GM12878 (cell line): Measurements from ENCODE around the gene SLCO2A1. TPM values are rescaled to one million over a fixed set of nuclear protein-coding genes. Genes with fewer than 3 reads are reported as not detected.

Experiments used
- ATAC-seq: fragments of 200-7000 bp; cut with Tn5 transposase; 3 replicates; pipeline ENCODE4 v1.9.1; 2020; ENCODE audit warnings: mild to moderate bottlenecking, moderate library complexity
- BruUV-seq: library from RNA; stranded (reverse); fragments of 400-500 nt; replicated peaks from 2 replicates; lab custom pipeline; 2021; lab: Mats Ljungman, UMichigan
- CTCF ChIA-PET: fragments of 300-600 bp; sonication (Branson Sonifier 250); formaldehyde crosslinking; extraction: SDS; loops from one replicate; lab custom pipeline; 2021; ENCODE audit warnings: inconsistent platforms; lab: Yijun Ruan, JAX
- POLR2A ChIA-PET: fragments of 350-600 bp; formaldehyde crosslinking; extraction: SDS; loops from one replicate; lab custom pipeline; 2021; ENCODE audit warnings: inconsistent platforms; lab: Charles Lee
- RAD21 ChIA-PET: fragments of 300-600 bp; sonication (Branson Sonifier 250); formaldehyde crosslinking; loops from one replicate; lab custom pipeline; 2023; ENCODE audit warnings: antibody characterized with exemption; ENCODE audit not compliant: unreplicated experiment; lab: Charles Lee
- SMC1A ChIA-PET: fragments of 300-600 bp; sonication (Branson Sonifier 250); formaldehyde crosslinking; loops from one replicate; lab custom pipeline; 2023; ENCODE audit not compliant: unreplicated experiment, uncharacterized antibody; lab: Charles Lee
- DNase-seq: peaks from one replicate; pipeline ENCODE4 v3.0.0-alpha.2; 2011; ENCODE audit warnings: low read depth, low spot score
- FAIRE-seq: peaks from 3 replicates; lab custom pipeline; 2011; peaks lifted over from hg19 to GRCh38; lab: Jason Lieb, UNC
- H2AFZ ChIP-seq: 2 replicates; pipeline ENCODE4 v1.6.0; 2011; ENCODE audit warnings: low read depth, low read length, control low read depth; ENCODE audit not compliant: control insufficient read depth
- H3K27ac ChIP-seq: 2 replicates; pipeline ENCODE4 v1.5.1; 2011; ENCODE audit warnings: control low read depth; ENCODE audit not compliant: control insufficient read depth, insufficient read depth
- H3K27me3 ChIP-seq, 2 experiments: replicated peaks in 1 of 2; 2 replicates each; pipeline versions ENCODE4 v1.6.0 to v1.6.1; 2011; ENCODE audit warnings: low read length in 1 of 2; ENCODE audit not compliant: control insufficient read depth in 2 of 2, insufficient read depth in 2 of 2
- H3K36me3 ChIP-seq, 2 experiments: 2 replicates each; pipeline ENCODE4 v1.5.1; 2011; ENCODE audit warnings: low read length in 1 of 2; ENCODE audit not compliant: control insufficient read depth in 2 of 2, insufficient read depth in 2 of 2
- H3K4me1 ChIP-seq: 2 replicates; pipeline ENCODE4 v1.6.1; 2011; ENCODE audit warnings: mild to moderate bottlenecking, low read length, moderate library complexity, mixed read lengths; ENCODE audit not compliant: control insufficient read depth, insufficient read depth
- H3K4me2 ChIP-seq: 2 replicates; pipeline ENCODE4 v1.6.0; 2011; ENCODE audit warnings: control low read depth; ENCODE audit not compliant: control insufficient read depth, insufficient read depth
- H3K4me3 ChIP-seq: fragments of 200-600 bp; sonication (generic); 2 replicates; pipeline ENCODE4 v1.5.1; 2016
- H3K79me2 ChIP-seq: 2 replicates; pipeline ENCODE4 v1.6.0; 2011; ENCODE audit warnings: low read length; ENCODE audit not compliant: control insufficient read depth, insufficient read depth
- H3K9ac ChIP-seq: 2 replicates; pipeline ENCODE4 v1.8.0; 2011; ENCODE audit warnings: low read length, control low read depth, mixed read lengths; ENCODE audit not compliant: control insufficient read depth, insufficient read depth
- H3K9me3 ChIP-seq: replicated peaks from 3 replicates; pipeline ENCODE4 v1.5.1; 2011; ENCODE audit warnings: mild to moderate bottlenecking, low read length; ENCODE audit not compliant: control insufficient read depth, insufficient read depth
- H4K20me1 ChIP-seq: 2 replicates; pipeline ENCODE4 v1.6.0; 2011; ENCODE audit not compliant: control insufficient read depth, insufficient read depth
- CTCF ChIP-seq, 3 experiments: IDR thresholded peaks in 2 of 3; conservative IDR thresholded peaks in 1 of 3; 2 replicates each; pipeline ENCODE4 v1.5.1; 2011; ENCODE audit warnings: low read depth in 3 of 3, low read length in 3 of 3, mild to moderate bottlenecking in 3 of 3, control low read depth in 2 of 3, moderate library complexity in 2 of 3, inconsistent platforms in 1 of 3, mixed read lengths in 1 of 3; ENCODE audit not compliant: control insufficient read depth in 2 of 3, insufficient read depth in 1 of 3; ENCODE audit errors: extremely low read depth in 1 of 3
- MYB ChIP-seq: fragments of 150-350 bp; IDR thresholded peaks from 2 replicates; pipeline ENCODE4 v1.6.1; 2014; ENCODE audit warnings: mild to moderate bottlenecking, low read depth, low read length, borderline replicate concordance
- NFIC ChIP-seq: IDR thresholded peaks from 2 replicates; pipeline ENCODE4 v1.6.1; 2012; ENCODE audit warnings: low read depth, mild to moderate bottlenecking, inconsistent platforms, low read length, moderate library complexity
- NFYA ChIP-seq: IDR thresholded peaks from 2 replicates; pipeline ENCODE4 v1.6.1; 2011; ENCODE audit warnings: low read depth, mild to moderate bottlenecking, low read length, improper control_type of control experiment, borderline replicate concordance
- RAD21 ChIP-seq: IDR thresholded peaks from 2 replicates; pipeline ENCODE4 v1.6.1; 2011; ENCODE audit warnings: mild to moderate bottlenecking, low read depth, low read length, moderate library complexity; ENCODE audit not compliant: insufficient read depth
- SMC3 ChIP-seq: IDR thresholded peaks from 2 replicates; pipeline ENCODE4 v1.6.1; 2011; ENCODE audit warnings: low read length, improper control_type of control experiment, borderline replicate concordance
- YY1 ChIP-seq: IDR thresholded peaks from 2 replicates; pipeline ENCODE4 v1.6.1; 2011; ENCODE audit warnings: low read depth, mild to moderate bottlenecking, low read length
- whole genome bisulfite sequencing: methylation state at CpG from one replicate; pipeline ENCODE4 v1.1.6; 2016; ENCODE audit warnings: low lambda C conversion rate; ENCODE audit not compliant: insufficient replicate concordance, insufficient coverage; ENCODE audit errors: missing lambda C conversion rate; 5-methylcytosine and 5-hydroxymethylcytosine counted together
- in situ Hi-C: fragments of 300-500 bp; cut with MboI; formaldehyde crosslinking; loops from 9 replicates; pipeline ENCODE4 v1.14.3; 2018; ENCODE audit warnings: mixed read lengths
- intact Hi-C: fragments of 100-400 bp; cut with micrococcal nuclease; formaldehyde crosslinking; loops from one replicate; pipeline ENCODE4 v1.14.2; 2022; ENCODE audit not compliant: unreplicated experiment
- polyA plus RNA-seq, 11 experiments: library from polyadenylated mRNA; depleted of rRNA in 4 of 11; unstranded in 6 of 11; stranded (reverse) in 5 of 11; fragments of >200 nt; fragmentation: Nextera tagmentation in 4 of 11; fragmentation: Illumina TruSeq in 1 of 11; extraction: Ambion mirVana in 4 of 11; extraction: Trizol in 1 of 11; gene quantifications; 1 replicate in 1 of 11; 2 replicates in 10 of 11; pipeline versions ENCODE4 v1.2.1 to v1.2.3, GENCODE V29; 2011 to 2016; ENCODE audit warnings: inconsistent platforms in 2 of 11, missing spikeins in 2 of 11, low read depth in 1 of 11
- total RNA-seq, 4 experiments: library from RNA; depleted of rRNA in 3 of 4; stranded (reverse); fragments of >200 nt in 3 of 4; fragmentation: Illumina TruSeq in 1 of 4; extraction: Trizol in 1 of 4; gene quantifications; 2 replicates each; pipeline versions ENCODE4 v1.2.1 to v1.2.3, GENCODE V29; 2013 to 2021

Gene SLCO2A1
- total and polyA plus RNA-seq, 10 of the 15 experiments (the other 5 are each of a cell fraction or from before 2014, with no cell fraction given) = 0.05 TPM; not detected in 9

DNA sequence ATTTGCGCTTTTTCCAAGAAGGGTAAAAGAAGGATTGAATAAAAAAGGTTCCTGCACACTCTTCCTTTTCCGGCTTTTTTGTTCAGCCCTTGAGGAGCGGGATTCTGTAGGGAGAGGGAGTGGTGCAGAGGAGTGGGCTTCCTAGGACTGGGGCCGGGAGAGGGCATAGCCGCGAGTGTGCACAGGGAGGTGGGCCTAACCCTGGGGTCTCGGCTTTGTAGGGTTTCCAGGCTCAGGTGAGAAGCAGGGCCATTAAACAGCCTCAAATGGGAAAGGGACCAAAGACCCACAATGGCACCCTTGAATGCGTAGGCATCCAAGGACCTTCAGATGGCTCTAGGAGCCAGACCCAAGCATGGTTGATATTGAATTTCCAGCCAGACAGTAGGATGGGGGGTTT lies 98.6 kb downstream of the SLCO2A1 start:
- no peaks in the 10 kb centered on the region for H3K79me2 ChIP-seq
- H3K4me2 ChIP-seq = no peak overlapping the region
- WGBS = 73% methylated on average over 8 of the region's 8 CpGs
- SMC1A ChIA-PET = interaction anchor here (1.1 to 2.1 kb wide), 3 partner anchors 281 to 294 kb away, joined by 3 to 9 read pairs (median 3); no protein-coding TSS in a partner anchor
- in situ Hi-C loops = loop anchor here (10.0 kb wide), 2 partner anchors 284 to 1196 kb away; no protein-coding TSS in a partner anchor
- H4K20me1 ChIP-seq = no peaks in the 10 kb centered on the region; the same call in 1 of the 2 replicates
- no TSS peak for BruUV-seq
- TF ChIP-seq NFYA (no peak), MYB (no peak)
- TF ChIP-seq, all 136 proteins: peak for 0
- no peak for ATAC-seq
- intact Hi-C loops = loop anchor here (5.0 kb wide), 1 partner anchor 261 kb away; no protein-coding TSS in a partner anchor
- FAIRE-seq = no peak
- no peaks in the 10 kb centered on the region for H3K36me3 ChIP-seq
- H3K4me1 ChIP-seq = peaks cover 2% of the 10 kb centered on the region
- no peak overlapping the region for H3K4me3 ChIP-seq
- peaks cover 0 to 2% of the 10 kb centered on the region in 2 experiments; a peak in 2 of 4 replicates for H3K27me3 ChIP-seq
- no peaks in the 10 kb centered on the region for H3K9me3 ChIP-seq
- no peak for DNase-seq
- H2AFZ ChIP-seq = no peak overlapping the region
- ChIA-PET RAD21 (interaction anchor here (1.4 to 1.6 kb wide), 2 partner anchors 281 to 294 kb away, joined by 4 read pairs; no protein-coding TSS in a partner anchor), POLR2A (no interaction called here), CTCF (interaction anchor here (1.2 to 6.0 kb wide), 4 partner anchors 129 to 1200 kb away, joined by 3 to 37 read pairs (median 3); no protein-coding TSS in a partner anchor)
- H3K9ac ChIP-seq = no peak overlapping the region
- no peak overlapping the region for H3K27ac ChIP-seq

- no peaks in the 10 kb centered on the region for H3K36me3 ChIP-seq
- intact Hi-C loops (loop anchor here (1.0 to 5.0 kb wide), 2 partner anchors 262 to 281 kb away; no protein-coding TSS in a partner anchor), in situ Hi-C loops (loop anchor here (10.0 kb wide), 2 partner anchors 284 to 1196 kb away; no protein-coding TSS in a partner anchor)
- no peaks in the 10 kb centered on the region for H3K9me3 ChIP-seq
- no peak overlapping the region for H3K4me3 ChIP-seq
- no peak overlapping the region for H3K27ac ChIP-seq
- POLR2A ChIA-PET = no interaction called here
- SMC1A ChIA-PET = interaction anchor here (1.6 to 2.1 kb wide), 2 partner anchors 281 to 295 kb away, joined by 3 to 9 read pairs; no protein-coding TSS in a partner anchor
- peaks cover 2% of the 10 kb centered on the region for H3K4me1 ChIP-seq
- no peak for DNase-seq
- peak; percentile 92 for FAIRE-seq
- CTCF ChIA-PET = interaction anchor here (0.6 to 6.0 kb wide), 13 partner anchors 16 to 1200 kb away, joined by 3 to 37 read pairs (median 3); partner anchors contain the start of gene TOPBP1
- TF ChIP-seq CTCF (IDR thresholded peaks at IDR 0.05 in 2 of 3, conservative IDR thresholded peaks at IDR 0.05 in 1 of 3; ENCODE audit: control insufficient read depth in 2 of 3, extremely low read depth in 1 of 3, insufficient read depth in 1 of 3, low read depth in 3 of 3, low read length in 3 of 3) = peak; percentile 39 to 65 (median 60); a peak in 5 of 6 replicates
- no peak for TF ChIP-seq NFYA
- no peak for TF ChIP-seq NFIC
- TF ChIP-seq SMC3 = peak; percentile 69; the same call in 1 of the 2 replicates
- TF ChIP-seq YY1 = 0 out of 2 replicates have a peak, but pooled peaks have one; percentile 21
- peak; percentile 72 for TF ChIP-seq RAD21
- RAD21 ChIA-PET = interaction anchor here (0.7 to 1.6 kb wide), 5 partner anchors 113 to 889 kb away, joined by 3 to 4 read pairs (median 4); no protein-coding TSS in a partner anchor
- peak; percentile 24; the same call in 1 of the 3 replicates for ATAC-seq
- no peaks in the 10 kb centered on the region; the same call in 1 of the 2 replicates for H4K20me1 ChIP-seq
- no peak overlapping the region for H3K9ac ChIP-seq
- H3K27me3 ChIP-seq = peaks cover 0 to 2% of the 10 kb centered on the region in 2 experiments; a peak in 2 of 4 replicates
- H3K4me2 ChIP-seq = no peak overlapping the region
- WGBS = 0% methylated on average over 1 of the region's 1 CpG
- H2AFZ ChIP-seq = no peak overlapping the region
- H3K79me2 ChIP-seq = no peaks in the 10 kb centered on the region
- no TSS peak for BruUV-seq
These were observed 99.3 kb downstream of the SLCO2A1 start for GRCh38 chr3:133930341-133930933.
